H1 (cell line): ENCODE data around the gene KSR2. TPM values are rescaled to one million over a fixed set of nuclear protein-coding genes. Genes with fewer than 3 reads are reported as not detected.

Experiments
- CTCF ChIA-PET: fragments of 300-600 bp; sonication (Branson Sonifier 250); formaldehyde crosslinking; loops from one replicate; lab custom pipeline; 2021; ENCODE audit not compliant: partially characterized antibody; lab: Charles Lee
- POLR2A ChIA-PET: fragments of 300-600 bp; sonication (Branson Sonifier 250); formaldehyde crosslinking; loops from one replicate; lab custom pipeline; 2021; ENCODE audit warnings: inconsistent platforms; ENCODE audit not compliant: partially characterized antibody; lab: Charles Lee
- DNase-seq, 2 experiments: peaks; one replicate each; pipeline versions ENCODE4 v3.0.0 to v3.0.0-alpha.2; 2010 to 2022; ENCODE audit warnings: low spot score in 2 of 2, low read depth in 1 of 2, mixed read lengths in 1 of 2
- FAIRE-seq: peaks from 2 replicates; lab custom pipeline; 2011; peaks lifted over from hg19 to GRCh38; lab: Jason Lieb, UNC
- H2AFZ ChIP-seq: 2 replicates; pipeline ENCODE4 v1.8.1; 2012; ENCODE audit warnings: low read length, inconsistent platforms
- H2AK5ac ChIP-seq: 2 replicates; pipeline ENCODE4 v1.6.1; 2013; ENCODE audit warnings: low read depth, low read length
- H2BK120ac ChIP-seq: replicated peaks from 2 replicates; pipeline ENCODE3; 2013; ENCODE audit warnings: low read depth, low read length, inconsistent platforms
- H2BK12ac ChIP-seq: 2 replicates; pipeline ENCODE4 v1.6.1; 2013; ENCODE audit warnings: low read depth, low read length
- H2BK15ac ChIP-seq: 2 replicates; pipeline ENCODE4 v1.6.1; 2013; ENCODE audit warnings: low read length
- H2BK20ac ChIP-seq: 2 replicates; pipeline ENCODE4 v1.6.1; 2013; ENCODE audit warnings: low read length
- H2BK5ac ChIP-seq: 2 replicates; pipeline ENCODE4 v1.6.1; 2013; ENCODE audit warnings: low read depth, low read length
- H3K14ac ChIP-seq: 2 replicates; pipeline ENCODE4 v1.6.1; 2013; ENCODE audit warnings: inconsistent platforms; ENCODE audit not compliant: insufficient read length
- H3K18ac ChIP-seq: 2 replicates; pipeline ENCODE4 v1.6.1; 2013; ENCODE audit warnings: low read length; ENCODE audit errors: extremely low read depth
- H3K23ac ChIP-seq: 2 replicates; pipeline ENCODE4 v1.6.1; 2013; ENCODE audit warnings: inconsistent platforms; ENCODE audit not compliant: insufficient read length
- H3K23me2 ChIP-seq: 2 replicates; pipeline ENCODE4 v1.6.1; 2013; ENCODE audit warnings: low read depth, low read length
- H3K27ac ChIP-seq: 2 replicates; pipeline ENCODE4 v1.6.1; 2011; ENCODE audit warnings: low read depth, low read length, inconsistent platforms
- H3K27me3 ChIP-seq, 4 experiments: replicated peaks in 1 of 4; 1 replicate in 1 of 4; 2 replicates in 3 of 4; pipeline versions ENCODE4 v1.6.1 to v1.8.1; 2011 to 2013; ENCODE audit warnings: low read length in 3 of 4, mild to moderate bottlenecking in 3 of 4, inconsistent platforms in 2 of 4, mixed read lengths in 2 of 4, moderate library complexity in 1 of 4; ENCODE audit not compliant: control insufficient read depth in 3 of 4, insufficient read depth in 3 of 4; ENCODE audit errors: extremely low read depth in 1 of 4
- H3K36me3 ChIP-seq, 4 experiments: 2 replicates each; pipeline versions ENCODE4 v1.6.1 to v1.8.1; 2011 to 2013; ENCODE audit warnings: mild to moderate bottlenecking in 4 of 4, low read length in 3 of 4, moderate library complexity in 2 of 4, control low read depth in 1 of 4, inconsistent platforms in 1 of 4; ENCODE audit not compliant: insufficient read depth in 4 of 4, control insufficient read depth in 2 of 4
- H3K4ac ChIP-seq: replicated peaks from 2 replicates; pipeline ENCODE3; 2013; ENCODE audit warnings: low read length, low read depth, mixed read lengths, inconsistent platforms; ENCODE audit not compliant: insufficient read length
- H3K4me1 ChIP-seq, 4 experiments: replicated peaks in 1 of 4; 1 replicate in 1 of 4; 2 replicates in 3 of 4; pipeline versions ENCODE4 v1.6.1 to v1.8.1; 2011 to 2013; ENCODE audit warnings: low read length in 3 of 4, inconsistent platforms in 2 of 4, mixed read lengths in 1 of 4; ENCODE audit not compliant: insufficient read depth in 4 of 4, control insufficient read depth in 3 of 4
- H3K4me2 ChIP-seq, 2 experiments: 2 replicates each; pipeline versions ENCODE4 v1.6.1 to v1.8.1; 2011 to 2013; ENCODE audit warnings: low read depth in 2 of 2, low read length in 2 of 2, control low read depth in 1 of 2, inconsistent platforms in 1 of 2, mild to moderate bottlenecking in 1 of 2; ENCODE audit not compliant: insufficient read depth in 1 of 2
- H3K4me3 ChIP-seq, 4 experiments: fragments of 200-600, 300-600 bp in 1 of 4; sonication (generic), shearing (Covaris generic), sonication (Bioruptor Twin) in 1 of 4; 2 replicates each; pipeline versions ENCODE4 v1.5.1 to v1.8.1; 2011 to 2016; ENCODE audit warnings: low read length in 4 of 4, low read depth in 3 of 4, control low read depth in 2 of 4, inconsistent platforms in 2 of 4, mild to moderate bottlenecking in 2 of 4, mixed read lengths in 1 of 4, moderate library complexity in 1 of 4; ENCODE audit not compliant: insufficient read depth in 2 of 4; ENCODE audit errors: extremely low read depth in 1 of 4
- H3K56ac ChIP-seq: replicated peaks from 2 replicates; pipeline ENCODE3; 2013; ENCODE audit warnings: low read depth, mild to moderate bottlenecking, mixed read lengths, low read length, inconsistent platforms; ENCODE audit not compliant: insufficient read length
- H3K79me1 ChIP-seq: 2 replicates; pipeline ENCODE4 v1.6.1; 2013; ENCODE audit warnings: low read depth, low read length, control low read depth
- H3K79me2 ChIP-seq, 2 experiments: 2 replicates each; pipeline versions ENCODE4 v1.6.1 to v1.8.1; 2012 to 2013; ENCODE audit warnings: low read length in 2 of 2, mild to moderate bottlenecking in 2 of 2, inconsistent platforms in 1 of 2; ENCODE audit not compliant: insufficient read depth in 2 of 2, control insufficient read depth in 1 of 2
- H3K9ac ChIP-seq, 4 experiments: replicated peaks in 1 of 4; 1 replicate in 1 of 4; 2 replicates in 3 of 4; pipeline versions ENCODE4 v1.6.1 to v1.8.1; 2011 to 2013; ENCODE audit warnings: low read depth in 3 of 4, low read length in 3 of 4, control low read depth in 2 of 4, mild to moderate bottlenecking in 2 of 4, moderate library complexity in 2 of 4, inconsistent platforms in 1 of 4; ENCODE audit errors: extremely low read depth in 1 of 4
- H3K9me3 ChIP-seq, 2 experiments: 2 replicates each; pipeline versions ENCODE4 v1.6.1 to v1.8.1; 2012 to 2013; ENCODE audit warnings: mild to moderate bottlenecking in 2 of 2, moderate library complexity in 2 of 2, control low read depth in 1 of 2, inconsistent platforms in 1 of 2, low read depth in 1 of 2, low read length in 1 of 2, mixed read lengths in 1 of 2; ENCODE audit not compliant: insufficient read depth in 2 of 2
- H4K20me1 ChIP-seq, 2 experiments: replicated peaks in 1 of 2; 2 replicates each; pipeline versions ENCODE3 to v1.8.1; 2011 to 2013; ENCODE audit warnings: inconsistent platforms in 2 of 2, low read length in 2 of 2, mild to moderate bottlenecking in 1 of 2; ENCODE audit not compliant: insufficient read depth in 2 of 2, control insufficient read depth in 1 of 2
- H4K5ac ChIP-seq: 2 replicates; pipeline ENCODE4 v1.6.1; 2013; ENCODE audit warnings: low read length, low read depth, mixed read lengths, inconsistent platforms; ENCODE audit not compliant: insufficient read length
- H4K8ac ChIP-seq: 2 replicates; pipeline ENCODE4 v1.8.0; 2013; ENCODE audit warnings: mild to moderate bottlenecking, moderate library complexity, low read length, inconsistent platforms; ENCODE audit not compliant: insufficient read depth; ENCODE audit errors: extremely low read depth
- H4K91ac ChIP-seq: replicated peaks from 2 replicates; pipeline ENCODE3; 2013; ENCODE audit warnings: low read length, mixed read lengths, inconsistent platforms; ENCODE audit not compliant: insufficient read length
- KDM1A ChIP-seq: fragments of 200-600, 300-600 bp; sonication (generic); IDR thresholded peaks from 2 replicates; pipeline ENCODE4 v1.7.1; 2016; ENCODE audit warnings: mild to moderate bottlenecking, low read length, borderline replicate concordance
- YY1 ChIP-seq: IDR thresholded peaks from 2 replicates; pipeline ENCODE4 v1.6.1; 2011; ENCODE audit warnings: low read depth, mild to moderate bottlenecking, low read length
- WGBS, 2 experiments: shearing (Covaris generic) in 1 of 2; methylation state at CpG; one replicate each; pipeline versions ENCODE4 v1.1.6 to v1.1.7; 2013 to 2015; ENCODE audit warnings: low lambda C conversion rate in 2 of 2, mixed read lengths in 2 of 2, inconsistent platforms in 1 of 2, low coverage in 1 of 2, missing lambda C conversion rate in 1 of 2; ENCODE audit not compliant: insufficient replicate concordance in 2 of 2, insufficient coverage in 1 of 2, insufficient read length in 1 of 2; ENCODE audit errors: extremely low coverage in 1 of 2, missing lambda C conversion rate in 1 of 2; 5-methylcytosine and 5-hydroxymethylcytosine counted together
- polyA plus RNA-seq, 7 experiments: library from polyadenylated mRNA; depleted of rRNA in 3 of 7; stranded (reverse) in 5 of 7; unstranded in 2 of 7; fragments of >200 nt in 5 of 7; fragments of 200-250 nt in 2 of 7; gene quantifications; 1 replicate in 5 of 7; 2 replicates in 1 of 7; 4 replicates in 1 of 7; pipeline versions ENCODE4 v1.2.1 to v1.2.3, GENCODE V29; 2011 to 2013; ENCODE audit warnings: missing spikeins in 2 of 7, mixed read lengths in 2 of 7
- total RNA-seq: library from RNA; stranded (reverse); fragmentation: NEBNext Ultra II Directional; extraction: Animal tissue kit (Norgen Biotek cat#: 25700); gene quantifications from 2 replicates; pipeline ENCODE4 v1.2.1, GENCODE V29; 2021

KSR2 gene
- total and polyA plus RNA-seq, 2 of the 8 experiments (the other 6 are each of a cell fraction or from before 2014, with no cell fraction given): 0.74 to 2.2 TPM

- H4K20me1 ChIP-seq: peaks cover 0 to 11% of the 10 kb centered on the region in 2 experiments
- whole genome bisulfite sequencing, 2 experiments: 58% methylated on average over 2 of the region's 2 CpGs; no CpG with 5 or more reads in 1 of the 2 experiments
- no peak overlapping the region for H4K5ac ChIP-seq
- DNase-seq (no peak), FAIRE-seq (no peak)
- peak overlapping the region; percentile 77 for H2BK12ac ChIP-seq
- no peak overlapping the region for H2BK120ac ChIP-seq
- peak overlapping the region; percentile 84; the same call in 1 of the 2 replicates for H2BK5ac ChIP-seq
- H3K79me2 ChIP-seq: no peaks in the 10 kb centered on the region
- no peak overlapping the region for H4K91ac ChIP-seq
- peak; percentile 67; the same call in 1 of the 2 replicates for TF ChIP-seq KDM1A
- TF ChIP-seq YY1: no peak
- H3K36me3 ChIP-seq: peaks cover 0 to 3% (median 0%) of the 10 kb centered on the region in 4 experiments; a peak in 1 of 8 replicates
- 0 out of 2 replicates have a peak overlapping the region, but pooled peaks have one; percentile 9 for H2BK20ac ChIP-seq
- H3K79me1 ChIP-seq: peaks cover 2% of the 10 kb centered on the region; the same call in 1 of the 2 replicates
- H3K27me3 ChIP-seq: no peaks in the 10 kb centered on the region; a peak in 2 of 7 replicates
- peaks cover 2 to 13% (median 10%) of the 10 kb centered on the region in 4 experiments; a peak in 5 of 7 replicates for H3K4me1 ChIP-seq
- H3K56ac ChIP-seq: no peak overlapping the region
- H3K27ac ChIP-seq: no peak overlapping the region
- H3K4ac ChIP-seq: no peak overlapping the region
- no peak overlapping the region for H3K4me3 ChIP-seq
- H2BK15ac ChIP-seq: no peak overlapping the region
- peaks cover 0 to 12% of the 10 kb centered on the region in 2 experiments; a peak in 2 of 4 replicates for H3K9me3 ChIP-seq
- peak overlapping the region; percentile 39; the same call in 1 of the 2 replicates for H3K18ac ChIP-seq
- H4K8ac ChIP-seq: no peak overlapping the region
- CTCF ChIA-PET: interaction anchor here (0.7 to 2.6 kb wide), 5 partner anchors 13 to 388 kb away, joined by 3 to 8 read pairs (median 4); no protein-coding TSS in a partner anchor
- H3K4me2 ChIP-seq: peak overlapping the region in 1 of 2 experiments; percentile 13; a peak in 1 of 4 replicates
- no peak overlapping the region for H3K9ac ChIP-seq
- no peak overlapping the region for H2AFZ ChIP-seq
- no peak overlapping the region for H3K23ac ChIP-seq
- H3K23me2 ChIP-seq: peaks cover 16% of the 10 kb centered on the region
- 0 out of 2 replicates have a peak overlapping the region, but pooled peaks have one; percentile 43 for H2AK5ac ChIP-seq
- POLR2A ChIA-PET: interaction anchor here (1.0 to 1.7 kb wide), 3 partner anchors 9 to 85 kb away, joined by 3 to 4 read pairs (median 3); no protein-coding TSS in a partner anchor
- no peak overlapping the region for H3K14ac ChIP-seq
Observed at GRCh38 chr12:117790948-117791347, 177.8 kb downstream of the KSR2 start.
